ENCODE measurements around the gene GAS2L1. TPM values are rescaled to one million over a fixed set of nuclear protein-coding genes. Genes with fewer than 3 reads are reported as not detected.
A peak's percentile ranks its signal among the peaks of the same experiment; 100 is the strongest.

GAS2L1 gene
- total and polyA plus RNA-seq, 2 of the 4 experiments (the other 2 are of a cell fraction), result 1.4 to 15.6 TPM

GRCh38 chr22:29313576-29314466, 7.4 kb downstream of the GAS2L1 start:
- H3K9me3 ChIP-seq (ENCODE audit: control insufficient read depth, insufficient read depth, low read length), result no peaks in the 10 kb centered on the region
- no peak overlapping the region for H3K18ac ChIP-seq (ENCODE audit: low read depth, low read length)
- H3K23ac ChIP-seq (ENCODE audit: low read depth, low read length), result no peak overlapping the region
- TF ChIP-seq MXI1 (IDR thresholded peaks at IDR 0.05; ENCODE audit: borderline replicate concordance, low read depth, low read length), result no peak
- TF ChIP-seq RCOR1 (IDR thresholded peaks at IDR 0.05; ENCODE audit: insufficient replicate concordance, low read length), result no peak
- no peak for TF ChIP-seq RFX5 (IDR thresholded peaks at IDR 0.05; ENCODE audit: low read depth, low read length)
- no peak for TF ChIP-seq USF2 (IDR thresholded peaks at IDR 0.05; ENCODE audit: low read depth, low read length)
- no peak for TF ChIP-seq RAD21 (IDR thresholded peaks at IDR 0.05; ENCODE audit: low read length)
- no peak for TF ChIP-seq POLR2A (IDR thresholded peaks at IDR 0.05; ENCODE audit: low read depth, low read length)
- no peak overlapping the region for H3K4me2 ChIP-seq (ENCODE audit: low read depth, low read length)
- dilution Hi-C loops (cut with HindIII; ENCODE audit: low sequenced_read_pairs, unreplicated experiment), result no loop called here
- no peak for ATAC-seq (ENCODE audit: low read depth)
- H4K91ac ChIP-seq (ENCODE audit: insufficient read depth, low read depth, low read length), result no peak overlapping the region
- peaks cover 0 to 24% of the 10 kb centered on the region in 2 experiments; a peak in 3 of 4 replicates for H3K79me1 ChIP-seq (ENCODE audit: low read depth in 1 of 2, low read length in 2 of 2)
- no peak overlapping the region for H2BK5ac ChIP-seq (ENCODE audit: low read depth, low read length, poor library complexity, severe bottlenecking)
- H2BK120ac ChIP-seq (ENCODE audit: low read depth, low read length), result no peak overlapping the region
- no peak overlapping the region for H3K27ac ChIP-seq (ENCODE audit: insufficient read depth, low read length)
- DNase-seq, result no peak
- no TSS peak for BruUV-seq (replicated peaks)
- no peak overlapping the region for H4K8ac ChIP-seq (ENCODE audit: low read depth in 2 of 2, low read length in 2 of 2)
- peak overlapping the region; percentile 58 for H2AFZ ChIP-seq (replicated peaks; ENCODE audit: low read length, poor library complexity)
- H3K36me3 ChIP-seq (ENCODE audit: control insufficient read depth, insufficient read depth, low read length), result peaks cover 2% of the 10 kb centered on the region; the same call in 1 of the 2 replicates
- peaks cover 31% of the 10 kb centered on the region for H4K20me1 ChIP-seq (ENCODE audit: insufficient read depth, low read length)
- H2BK20ac ChIP-seq (ENCODE audit: low read depth, low read length), result no peak overlapping the region
- peaks cover 7% of the 10 kb centered on the region for H3K4me1 ChIP-seq (ENCODE audit: control insufficient read depth, insufficient read depth, low read length)
- intact Hi-C loops (cut with micrococcal nuclease), result no loop called here
- no peak overlapping the region for H3K4me3 ChIP-seq (ENCODE audit: insufficient read depth, low read depth, low read length)
- no peak overlapping the region for H3K56ac ChIP-seq (ENCODE audit: extremely low read depth, insufficient read depth, low read length)
- WGBS, 2 experiments (ENCODE audit: extremely low coverage in 2 of 2, insufficient read length in 1 of 2), result 35% methylated on average over 29 of the region's 51 CpGs; no CpG with 5 or more reads in 1 of the 2 experiments
- CTCF ChIA-PET, result interaction anchor here (0.9 kb wide), 1 partner anchor 7 kb away, joined by 3 read pairs; no protein-coding TSS in a partner anchor
- POLR2A ChIA-PET (ENCODE audit: unreplicated experiment), result no interaction called here
- no peak overlapping the region for H4K5ac ChIP-seq (ENCODE audit: low read depth, low read length)
- H3K9ac ChIP-seq (ENCODE audit: low read depth, low read length), result no peak overlapping the region
- H3K4ac ChIP-seq (ENCODE audit: low read depth, low read length), result no peak overlapping the region
- H3K27me3 ChIP-seq (ENCODE audit: control insufficient read depth, insufficient read depth, low read length), result peaks cover 44% of the 10 kb centered on the region
- no peak overlapping the region for H2AK5ac ChIP-seq (ENCODE audit: low read depth, low read length)
- no peak overlapping the region for H3K14ac ChIP-seq (replicated peaks; ENCODE audit: low read depth, low read length)
- H2AK9ac ChIP-seq (replicated peaks; ENCODE audit: low read depth, low read length, poor library complexity), result peak overlapping the region; percentile 24
- no peak overlapping the region for H2BK15ac ChIP-seq (ENCODE audit: low read depth, low read length)
- in situ Hi-C loops (cut with MboI; ENCODE audit: low sequenced_read_pairs), result no loop called here
- 0 out of 2 replicates have a peak, but pooled peaks cover 5% of the 10 kb centered on the region for H3K9me1 ChIP-seq (ENCODE audit: insufficient read depth, low read length)

Measured in IMR-90 (cell line).